Cardiac muscle cell (in vitro differentiated cells and primary cell): ENCODE results near the gene KCNIP4. TPM values are rescaled to one million over a fixed set of nuclear protein-coding genes. Genes with fewer than 3 reads are reported as not detected.
"Not testable (repeated sequence)": the region's sequence is repeated elsewhere in the genome, so short reads cannot be mapped to it uniquely, and the experiment has no call there.

Experiments used
- DNase-seq, 2 donors: peaks; one replicate each; pipeline versions ENCODE4 v3.0.0 to v3.0.0-alpha.2; 2010 to 2017; ENCODE audit warnings: low read depth in 1 of 2, low spot score in 1 of 2
- H3K27ac ChIP-seq: fragments of 200-600 bp; sonication (generic); 2 replicates; pipeline ENCODE4 v1.5.1; 2016
- H3K27me3 ChIP-seq: fragments of 200-600 bp; sonication (generic); 2 replicates; pipeline ENCODE4 v1.6.0; 2016; ENCODE audit warnings: control low read depth
- H3K36me3 ChIP-seq: fragments of 200-600 bp; sonication (generic); 2 replicates; pipeline ENCODE4 v1.5.1; 2016; ENCODE audit warnings: control low read depth
- H3K4me1 ChIP-seq: fragments of 200-600 bp; sonication (generic); 2 replicates; pipeline ENCODE4 v1.8.1; 2017; ENCODE audit warnings: low read depth, mild to moderate bottlenecking, mixed run types
- H3K4me3 ChIP-seq: fragments of 200-600 bp; sonication (generic); 2 replicates; pipeline ENCODE4 v1.5.1; 2016; ENCODE audit warnings: mild to moderate bottlenecking
- H3K9me3 ChIP-seq: fragments of 200-600 bp; sonication (generic); 2 replicates; pipeline ENCODE4 v1.5.1; 2017; ENCODE audit warnings: low read depth, mild to moderate bottlenecking, control low read depth
- polyA plus RNA-seq: library from polyadenylated mRNA; unstranded; fragments of >200 nt; fragmentation: Nextera tagmentation; extraction: Ambion mirVana; gene quantifications from 2 replicates; pipeline ENCODE4 v1.2.1, GENCODE V29; 2016
- total RNA-seq: library from RNA; depleted of rRNA; stranded (reverse); fragments of >200 nt; gene quantifications from 2 replicates; pipeline ENCODE4 v1.2.3, GENCODE V29; 2016
- TF ChIP-seq, protein P1 (sequence below): IDR thresholded peaks from 2 replicates; pipeline ENCODE4 v1.5.1; 2012; ENCODE audit warnings: low read depth, mild to moderate bottlenecking, low read length

Gene KCNIP4
- total and polyA plus RNA-seq, 2 experiments from 2014 or later = 14.5 to 15.9 TPM

GRCh38 chr4:20805716-20806115, 1142.9 kb downstream of the KCNIP4 start:
- Histone ChIP-seq H3K27ac (no peak overlapping the region), H3K27me3 (no peaks in the 10 kb centered on the region), H3K36me3 (no peaks in the 10 kb centered on the region), H3K9me3 (no peaks in the 10 kb centered on the region), H3K4me1 (no peaks in the 10 kb centered on the region), H3K4me3 (no peak overlapping the region)
- DNase-seq = no peak
- TF ChIP-seq, protein P1, sequence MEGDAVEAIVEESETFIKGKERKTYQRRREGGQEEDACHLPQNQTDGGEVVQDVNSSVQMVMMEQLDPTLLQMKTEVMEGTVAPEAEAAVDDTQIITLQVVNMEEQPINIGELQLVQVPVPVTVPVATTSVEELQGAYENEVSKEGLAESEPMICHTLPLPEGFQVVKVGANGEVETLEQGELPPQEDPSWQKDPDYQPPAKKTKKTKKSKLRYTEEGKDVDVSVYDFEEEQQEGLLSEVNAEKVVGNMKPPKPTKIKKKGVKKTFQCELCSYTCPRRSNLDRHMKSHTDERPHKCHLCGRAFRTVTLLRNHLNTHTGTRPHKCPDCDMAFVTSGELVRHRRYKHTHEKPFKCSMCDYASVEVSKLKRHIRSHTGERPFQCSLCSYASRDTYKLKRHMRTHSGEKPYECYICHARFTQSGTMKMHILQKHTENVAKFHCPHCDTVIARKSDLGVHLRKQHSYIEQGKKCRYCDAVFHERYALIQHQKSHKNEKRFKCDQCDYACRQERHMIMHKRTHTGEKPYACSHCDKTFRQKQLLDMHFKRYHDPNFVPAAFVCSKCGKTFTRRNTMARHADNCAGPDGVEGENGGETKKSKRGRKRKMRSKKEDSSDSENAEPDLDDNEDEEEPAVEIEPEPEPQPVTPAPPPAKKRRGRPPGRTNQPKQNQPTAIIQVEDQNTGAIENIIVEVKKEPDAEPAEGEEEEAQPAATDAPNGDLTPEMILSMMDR = no peak

- Histone ChIP-seq H3K36me3 (no peaks in the 10 kb centered on the region), H3K4me1 (no peaks in the 10 kb centered on the region), H3K4me3 (no peak overlapping the region), H3K9me3 (no peaks in the 10 kb centered on the region), H3K27me3 (no peaks in the 10 kb centered on the region), H3K27ac (no peak overlapping the region)
- TF ChIP-seq, protein P1 = no peak
- DNase-seq = no peak
Observed at GRCh38 chr4:20787940-20788665, 1160.5 kb downstream of the KCNIP4 start.

GRCh38 chr4:20783134-20783533, 1165.4 kb downstream of the KCNIP4 start:
- H3K27me3 ChIP-seq, DNase-seq, H3K9me3 ChIP-seq, H3K4me1 ChIP-seq, H3K36me3 ChIP-seq, H3K27ac ChIP-seq, H3K4me3 ChIP-seq: not testable (repeated sequence)

GRCh38 chr4:20778896-20779295, 1169.7 kb downstream of the KCNIP4 start:
- DNase-seq = no peak
- no peak overlapping the region for H3K27ac ChIP-seq
- TF ChIP-seq, protein P1 = no peak
- no peaks in the 10 kb centered on the region for H3K4me1 ChIP-seq
- H3K4me3 ChIP-seq = no peak overlapping the region
- H3K27me3 ChIP-seq = no peaks in the 10 kb centered on the region
- no peaks in the 10 kb centered on the region for H3K36me3 ChIP-seq
- no peaks in the 10 kb centered on the region for H3K9me3 ChIP-seq

GRCh38 chr4:20773144-20773997, 1175.2 kb downstream of the KCNIP4 start:
- Histone ChIP-seq H3K27ac (no peak overlapping the region), H3K4me3 (no peak overlapping the region), H3K27me3 (no peaks in the 10 kb centered on the region), H3K4me1 (no peaks in the 10 kb centered on the region), H3K36me3 (no peaks in the 10 kb centered on the region), H3K9me3 (no peaks in the 10 kb centered on the region)
- TF ChIP-seq, protein P1 = peak; percentile 78
- peak; percentile 69 to 79 for DNase-seq
